Right atrium auricular region (tissue), 2 donors: ENCODE measurements around the gene GPR17. TPM values are rescaled to one million over a fixed set of nuclear protein-coding genes. Genes with fewer than 3 reads are reported as not detected.

Source experiments
- DNase-seq: peaks from one replicate; pipeline ENCODE4 v3.0.0-alpha.2; 2019; ENCODE audit warnings: low spot score
- H3K27ac ChIP-seq, 2 donors: fragments of 200-600 bp; sonication (generic); 1 replicate in 1 of 2; 2 replicates in 1 of 2; pipeline ENCODE4 v1.5.1; 2016 to 2019
- H3K27me3 ChIP-seq, 2 donors: fragments of 200-600 bp; sonication (generic); one replicate each; pipeline versions ENCODE4 v1.5.1 to v1.6.0; 2017 to 2019
- H3K36me3 ChIP-seq: fragments of 200-600 bp; sonication (generic); one replicate; pipeline ENCODE4 v1.5.1; 2016
- H3K4me1 ChIP-seq, 2 donors: fragments of 200-600 bp; sonication (generic); one replicate each; pipeline versions ENCODE4 v1.5.1 to v1.6.0; 2017 to 2019
- H3K4me3 ChIP-seq, 2 donors: fragments of 200-600 bp; sonication (generic); 1 replicate in 1 of 2; 2 replicates in 1 of 2; pipeline ENCODE4 v1.5.1; 2017 to 2019; ENCODE audit warnings: mild to moderate bottlenecking in 1 of 2, moderate library complexity in 1 of 2
- H3K9me3 ChIP-seq, 2 donors: fragments of 200-600 bp; sonication (generic); one replicate each; pipeline ENCODE4 v1.5.1; 2019
- CTCF ChIP-seq, 2 donors: fragments of 200-600 bp; sonication (generic); IDR thresholded peaks; one replicate each; pipeline ENCODE4 v1.5.1; 2019; ENCODE audit warnings: antibody characterized with exemption in 2 of 2
- total RNA-seq, 2 donors: library from RNA; depleted of rRNA; stranded (reverse); fragments of >200 nt; gene quantifications; one replicate each; pipeline ENCODE4 v1.1.0, GENCODE V29; 2016

Gene GPR17
- total RNA-seq, 2 donors from 2014 or later = 0.24 TPM; not detected in 1

- Histone ChIP-seq H3K27me3 (no peaks in the 10 kb centered on the region), H3K4me3 (no peak overlapping the region), H3K36me3 (peaks cover 1% of the 10 kb centered on the region), H3K27ac (peak overlapping the region; percentile 5), H3K9me3 (no peaks in the 10 kb centered on the region), H3K4me1 (peaks cover 0 to 57% of the 10 kb centered on the region in 2 donors)
- TF ChIP-seq CTCF (IDR thresholded peaks at IDR 0.05) = no peak
- no peak for DNase-seq
These were observed 15.0 kb upstream of the GPR17 start for GRCh38 chr2:127630864-127631540.

GRCh38 chr2:127631541-127631996, 14.4 kb upstream of the GPR17 start:
- H3K27ac ChIP-seq = peak overlapping the region; percentile 5
- no peak overlapping the region for H3K4me3 ChIP-seq
- no peak for TF ChIP-seq CTCF (IDR thresholded peaks at IDR 0.05)
- no peaks in the 10 kb centered on the region for H3K27me3 ChIP-seq
- H3K9me3 ChIP-seq = no peaks in the 10 kb centered on the region
- DNase-seq = no peak
- H3K4me1 ChIP-seq = peaks cover 0 to 63% of the 10 kb centered on the region in 2 donors
- peaks cover 3% of the 10 kb centered on the region for H3K36me3 ChIP-seq

- no peak for DNase-seq
- TF ChIP-seq CTCF (IDR thresholded peaks at IDR 0.05) = no peak
- H3K36me3 ChIP-seq = peaks cover 3% of the 10 kb centered on the region
- H3K27ac ChIP-seq = peak overlapping the region; percentile 25 to 40
- no peak overlapping the region for H3K4me3 ChIP-seq
- peaks cover 0 to 68% of the 10 kb centered on the region in 2 donors for H3K4me1 ChIP-seq
- no peaks in the 10 kb centered on the region for H3K27me3 ChIP-seq
- H3K9me3 ChIP-seq = no peaks in the 10 kb centered on the region
These were observed 13.9 kb upstream of the GPR17 start for GRCh38 chr2:127631997-127632581.

- Histone ChIP-seq H3K9me3 (no peaks in the 10 kb centered on the region), H3K4me3 (no peak overlapping the region), H3K36me3 (peaks cover 3% of the 10 kb centered on the region), H3K4me1 (peaks cover 0 to 76% of the 10 kb centered on the region in 2 donors), H3K27me3 (no peaks in the 10 kb centered on the region), H3K27ac (peak overlapping the region; percentile 40 to 80)
- DNase-seq = no peak
- TF ChIP-seq CTCF (IDR thresholded peaks at IDR 0.05) = no peak
These were observed 13.1 kb upstream of the GPR17 start for GRCh38 chr2:127632592-127633489.

- no peak for DNase-seq
These were observed 12.3 kb upstream of the GPR17 start for GRCh38 chr2:127633556-127634065.

More at GRCh38 chr2:127633556-127634065, 12.3 kb upstream of the GPR17 start:
- peak overlapping the region; percentile 40 to 80 for H3K27ac ChIP-seq
- TF ChIP-seq CTCF (IDR thresholded peaks at IDR 0.05) = no peak
- H3K27me3 ChIP-seq = no peaks in the 10 kb centered on the region
- H3K4me1 ChIP-seq = peaks cover 0 to 84% of the 10 kb centered on the region in 2 donors
- no peak overlapping the region for H3K4me3 ChIP-seq
- H3K9me3 ChIP-seq = no peaks in the 10 kb centered on the region
- peaks cover 11% of the 10 kb centered on the region for H3K36me3 ChIP-seq
